GM21529 (cell line): ENCODE measurements around the gene VIPR1.
A peak's percentile ranks its signal among the peaks of the same experiment; 100 is the strongest.

Experiments
- ATAC-seq: cut with Tn5 transposase; IDR thresholded peaks from one replicate; pipeline ENCODE4 v1.9.1; 2021; ENCODE audit not compliant: unreplicated experiment

VIPR1 gene

DNA sequence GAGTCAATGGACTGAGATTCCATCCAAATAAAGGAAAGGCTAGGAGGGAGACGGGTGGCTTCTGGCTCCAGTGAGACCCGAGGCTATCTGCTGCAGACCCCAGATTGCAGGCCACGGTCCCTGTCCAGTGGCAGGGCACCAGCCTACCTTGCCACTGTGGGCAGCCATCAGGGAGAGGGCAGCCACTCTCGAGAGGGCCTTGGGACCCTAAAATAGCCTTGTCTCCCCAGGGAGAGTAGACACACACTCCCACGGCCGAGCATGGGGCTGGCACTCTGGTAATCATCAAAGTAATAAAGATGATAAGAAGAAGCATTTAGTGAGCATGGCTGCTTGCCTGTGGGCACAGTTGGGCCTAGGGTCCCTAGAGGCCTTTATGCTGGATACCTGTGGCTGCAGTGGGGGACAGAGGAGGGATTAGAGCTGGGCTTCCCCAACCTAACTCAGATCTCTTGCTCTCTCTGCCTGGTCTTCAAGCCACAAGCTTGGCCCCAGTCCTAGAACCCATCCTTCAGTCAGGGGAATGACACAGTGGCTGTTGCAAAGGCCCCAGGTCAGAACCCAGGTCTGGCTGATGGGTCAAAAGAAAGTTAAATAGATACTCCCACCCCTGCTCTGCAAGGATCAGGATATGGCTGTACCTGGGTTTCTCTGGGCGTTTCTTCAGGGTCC lies 9.2 kb upstream of the VIPR1 start:
- no peak for ATAC-seq

- ATAC-seq = no peak
Measured at GRCh38 chr3:42493798-42494151, 8.7 kb upstream of the VIPR1 start.

DNA sequence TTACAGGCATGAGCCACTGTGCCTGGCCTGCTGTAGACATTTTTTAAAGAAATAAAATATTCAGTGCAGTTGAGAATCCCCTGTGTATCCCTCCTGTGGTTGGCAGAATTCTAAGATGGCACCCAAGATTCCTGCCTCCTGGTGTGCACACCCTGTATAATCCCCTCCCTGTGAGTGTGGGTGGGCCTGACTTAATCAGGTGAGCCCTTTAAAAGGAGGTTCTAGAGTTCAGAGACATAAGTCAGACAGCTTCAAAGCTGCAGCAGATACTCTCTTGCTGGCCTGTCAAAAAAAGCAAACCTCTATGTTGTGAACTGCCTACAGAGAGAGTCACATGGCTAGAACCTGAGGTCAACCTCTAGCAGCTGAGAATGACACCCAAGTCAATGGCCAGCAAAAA lies 7.0 kb upstream of the VIPR1 start:
- no peak for ATAC-seq

- no peak for ATAC-seq
Measured at GRCh38 chr3:42497009-42497731, 5.3 kb upstream of the VIPR1 start.

- no peak for ATAC-seq
Measured at GRCh38 chr3:42498034-42498433, 4.4 kb upstream of the VIPR1 start.

DNA sequence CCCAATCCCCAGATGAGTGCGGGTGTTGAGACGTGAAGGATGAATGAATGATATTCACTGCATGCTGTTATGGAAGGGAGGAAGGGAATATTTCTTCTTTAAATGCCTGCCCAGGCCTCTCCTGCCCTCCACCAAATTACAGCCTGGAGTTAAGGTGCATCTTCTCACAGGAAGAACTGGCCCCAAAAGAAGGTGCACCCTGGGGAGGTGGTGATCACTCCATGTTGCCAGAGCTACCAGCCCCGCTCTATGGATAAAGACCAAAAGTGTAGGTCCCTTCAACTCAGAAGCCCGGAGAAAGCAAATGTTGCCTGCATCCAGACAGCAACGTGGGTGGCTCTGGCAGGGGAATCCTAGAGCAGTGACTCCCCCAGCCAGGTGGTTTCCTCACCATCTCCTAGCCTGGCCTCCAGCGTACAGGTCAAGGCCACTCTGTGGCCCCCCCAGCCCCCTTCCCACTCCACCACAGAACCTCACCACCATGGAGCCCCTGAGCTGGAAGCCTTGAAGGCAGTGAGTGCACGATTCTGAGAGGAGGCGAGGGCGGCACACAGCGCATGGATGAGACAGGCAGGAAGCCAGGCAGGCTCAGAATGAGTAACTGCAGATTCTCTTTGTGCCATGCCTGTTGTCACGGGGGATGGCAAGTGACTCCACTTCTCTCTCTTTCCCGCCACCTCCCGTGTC lies 3.5 kb upstream of the VIPR1 start:
- no peak for ATAC-seq

DNA sequence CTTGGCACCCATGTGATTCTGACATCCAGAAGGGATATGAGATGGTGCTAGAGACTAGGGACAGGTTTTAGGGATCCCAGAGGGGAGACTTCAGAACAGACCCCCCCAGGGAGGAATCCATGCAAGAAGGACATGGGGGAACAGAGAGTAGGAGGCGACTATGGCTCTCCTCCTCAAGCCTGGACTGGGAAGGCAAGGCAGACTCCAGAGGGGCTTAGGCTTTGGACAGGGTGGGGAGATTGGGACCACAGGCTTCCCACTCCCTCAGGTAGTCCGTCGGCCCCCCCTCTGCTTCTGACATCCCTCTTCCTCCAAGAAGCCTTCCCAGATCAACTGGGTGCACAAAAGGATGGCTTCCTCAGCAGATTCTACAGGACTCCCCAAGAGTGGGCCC lies 3.0 kb upstream of the VIPR1 start:
- no peak for ATAC-seq

DNA sequence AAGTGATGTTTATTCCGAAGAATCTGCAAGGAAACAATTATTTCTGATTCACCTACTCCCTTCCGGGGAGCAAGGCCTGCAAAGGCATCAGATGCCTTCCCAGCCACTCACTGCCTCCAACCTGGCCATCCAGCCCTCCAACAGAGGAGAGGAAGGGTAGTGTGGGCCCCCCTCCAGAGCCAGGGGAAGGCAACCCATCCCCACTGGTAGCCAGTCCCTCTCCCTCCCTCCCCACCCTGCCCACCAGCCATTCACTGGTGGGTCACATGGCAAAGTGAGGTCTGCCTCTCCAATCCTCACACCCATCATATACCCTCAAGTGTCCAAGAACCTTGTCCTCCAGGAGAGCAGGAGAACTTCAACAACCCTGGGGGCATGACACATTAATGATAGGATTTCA lies 2.4 kb upstream of the VIPR1 start:
- ATAC-seq = no peak

DNA sequence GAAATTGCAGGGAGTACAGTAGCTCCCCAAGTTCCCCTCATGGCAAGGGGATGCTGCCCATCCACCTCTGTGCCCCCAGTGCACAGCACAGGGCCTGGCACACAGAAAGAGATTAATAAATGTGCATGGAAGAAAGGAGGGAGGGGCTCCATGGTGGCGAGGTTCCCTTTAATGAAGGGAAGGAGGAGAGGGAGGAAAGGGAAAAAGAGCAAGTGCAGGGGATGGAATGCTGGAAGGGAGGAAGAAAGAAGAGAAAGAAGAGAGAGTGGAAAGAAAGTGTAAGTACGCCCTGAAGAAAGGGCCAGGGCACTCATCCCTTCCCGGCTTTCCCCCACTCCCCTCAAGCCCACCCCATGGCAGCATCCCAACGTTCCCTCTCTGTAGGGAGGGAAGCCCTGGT lies 1.5 kb upstream of the VIPR1 start:
- no peak for ATAC-seq

DNA sequence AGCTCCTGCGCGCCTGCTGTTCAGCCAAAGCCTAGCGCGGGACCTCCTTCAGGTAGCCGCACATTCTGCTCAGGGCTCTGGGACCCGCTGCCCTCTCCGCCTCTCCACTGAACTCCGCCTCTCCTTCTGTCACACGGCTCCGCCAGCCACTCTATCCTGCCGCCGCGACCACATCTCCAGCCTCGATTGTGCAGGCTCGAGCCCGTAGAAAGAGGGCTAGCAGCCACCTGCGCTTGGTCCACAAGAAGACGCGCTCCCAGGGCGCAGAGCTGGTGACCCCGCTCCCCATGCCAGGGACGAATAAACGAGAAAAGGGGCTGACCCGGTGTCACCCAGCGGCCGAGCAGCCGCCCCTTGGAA lies 1.1 kb upstream of the VIPR1 start:
- no peak for ATAC-seq

GRCh38 chr3:42501681-42502428 lies 588 bp upstream of the VIPR1 start:
- peak; percentile 36 for ATAC-seq

DNA sequence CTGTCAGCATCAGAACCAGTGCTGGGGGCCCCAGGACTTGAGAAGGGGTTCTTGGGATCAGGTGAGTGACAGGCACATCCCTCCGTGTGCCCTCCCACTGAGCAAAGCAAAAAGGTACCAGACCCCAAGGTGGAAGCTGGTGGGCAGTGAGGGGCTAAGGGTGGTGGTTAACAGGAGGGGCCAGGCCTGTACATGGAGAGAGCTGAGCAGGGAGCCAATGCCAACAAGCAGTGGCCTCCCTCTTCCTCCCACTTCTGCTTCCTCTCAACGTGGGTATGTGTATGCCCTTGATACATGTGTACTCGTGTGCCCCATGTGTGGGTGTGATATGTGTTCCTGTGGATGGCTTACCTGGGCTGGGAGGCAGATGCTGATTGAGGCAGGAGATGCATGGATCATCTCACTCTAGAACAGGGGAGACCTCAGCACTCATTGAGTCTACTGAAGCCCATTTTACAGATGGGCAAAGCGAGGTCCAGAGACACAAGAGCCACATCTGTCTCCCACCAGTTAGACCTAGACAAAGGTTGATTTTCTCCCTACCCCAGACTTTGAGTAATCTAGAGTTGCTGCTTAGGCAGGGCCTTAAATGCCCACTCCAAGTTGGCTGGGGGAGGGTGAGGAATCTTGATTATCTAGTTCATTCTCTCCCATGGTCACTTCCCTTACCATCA lies 945 bp downstream of the VIPR1 start:
- no peak for ATAC-seq

DNA sequence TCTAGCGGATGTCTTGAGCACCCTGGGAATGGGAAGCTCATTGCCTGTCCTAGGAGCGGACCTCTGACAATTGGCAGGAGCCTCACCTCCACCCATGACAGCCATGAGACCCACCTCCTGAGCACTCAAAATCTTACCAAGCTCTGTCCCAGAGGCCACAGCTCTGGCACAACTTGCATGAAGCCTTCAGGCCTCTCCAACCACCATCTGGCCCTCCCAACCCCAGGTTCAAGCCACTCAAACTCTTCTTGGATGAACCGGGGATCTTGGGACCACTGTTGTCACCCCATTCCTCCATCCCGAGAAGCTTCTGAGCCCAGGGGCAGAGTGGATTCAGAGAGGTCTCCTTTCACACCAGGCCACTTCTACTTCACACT lies 1.5 kb downstream of the VIPR1 start:
- ATAC-seq = no peak

- ATAC-seq = no peak
Measured at GRCh38 chr3:42504334-42505127, 2.1 kb downstream of the VIPR1 start.

- ATAC-seq = no peak
Measured at GRCh38 chr3:42505128-42505848, 2.8 kb downstream of the VIPR1 start.

- no peak for ATAC-seq
Measured at GRCh38 chr3:42505849-42506410, 3.5 kb downstream of the VIPR1 start.

GRCh38 chr3:42507252-42507651 lies 4.8 kb downstream of the VIPR1 start:
- no peak for ATAC-seq

DNA sequence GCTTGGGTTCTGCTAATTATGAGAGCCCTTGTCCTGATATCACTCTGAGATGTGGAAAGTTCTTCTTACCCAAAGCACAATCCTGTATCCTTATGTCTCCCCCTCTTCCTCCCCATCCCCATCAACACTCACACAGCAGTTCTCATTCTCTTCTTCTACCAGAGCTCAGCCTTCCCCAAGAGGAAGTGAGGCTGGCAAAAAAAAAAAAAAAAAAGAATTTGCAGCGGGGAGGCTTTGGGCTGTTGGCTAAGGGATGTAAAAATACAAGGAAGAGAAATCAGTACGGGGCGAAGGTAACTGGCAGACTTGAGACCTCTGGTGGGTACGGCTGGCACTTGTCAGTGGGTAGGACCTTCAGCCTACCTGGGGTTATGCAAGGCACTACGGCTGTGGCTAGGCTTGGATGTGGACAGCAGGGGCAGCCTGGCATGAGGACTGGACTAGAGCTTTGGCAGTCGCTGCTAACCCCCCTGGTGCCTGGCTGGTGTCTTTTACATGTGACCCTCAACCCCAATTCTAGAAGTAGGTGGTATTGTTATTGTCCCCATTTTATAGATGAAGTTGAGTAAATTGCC lies 5.4 kb downstream of the VIPR1 start:
- no peak for ATAC-seq

DNA sequence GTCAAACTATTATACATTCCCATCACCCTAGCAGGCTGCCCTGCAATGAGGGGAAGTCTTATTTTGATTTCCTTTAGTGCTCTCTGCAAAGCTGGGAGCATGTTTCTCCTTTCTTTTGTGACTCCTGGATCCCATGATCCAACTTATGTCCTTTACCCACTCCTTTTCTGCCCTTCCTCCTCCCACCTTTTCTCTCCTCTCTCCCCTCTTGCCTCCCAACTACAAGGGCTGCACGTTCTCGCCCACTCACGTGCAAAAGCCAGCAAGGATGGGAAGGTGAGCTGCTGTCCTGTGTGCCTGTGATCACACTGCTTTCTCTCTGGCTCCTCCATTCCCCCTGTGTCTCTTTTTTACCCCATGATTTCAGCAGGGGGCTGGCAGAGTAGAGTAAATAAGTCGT lies 6.1 kb downstream of the VIPR1 start:
- ATAC-seq = no peak
